ENCODE results near the gene TMPRSS4. TPM values are rescaled to one million over a fixed set of nuclear protein-coding genes. Genes with fewer than 3 reads are reported as not detected.

The TMPRSS4 gene
- total RNA-seq, 1 experiment from 2014 or later = not detected

DNA sequence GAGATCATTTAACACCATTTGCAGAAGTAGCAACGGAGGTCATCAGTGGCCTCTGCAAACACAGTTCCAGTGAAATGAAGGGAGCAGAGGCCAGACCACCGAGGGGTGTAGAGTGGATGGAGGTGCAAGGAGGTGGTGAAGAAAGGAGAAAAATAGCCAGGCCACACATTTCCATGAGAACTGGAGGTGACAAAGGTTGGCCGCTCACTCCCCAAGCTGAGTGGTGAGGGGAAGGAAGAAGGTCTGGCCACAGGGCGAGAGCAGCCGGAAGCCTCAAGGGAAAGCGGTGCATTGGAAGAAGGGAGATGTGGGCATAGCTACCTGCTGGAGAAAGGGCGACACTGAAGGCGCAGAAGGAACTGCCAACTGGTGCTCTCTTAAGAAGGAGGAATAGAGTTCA, 20.1 kb upstream of the TMPRSS4 start:
- no peak for DNase-seq (ENCODE audit: low spot score)
- no TSS peak for BruUV-seq (replicated peaks)
- ChIA-PET POLR2A (ENCODE audit: low non-redundant PET) (no interaction called here), CTCF (no interaction called here)
- intact Hi-C loops (cut with micrococcal nuclease; ENCODE audit: unreplicated experiment) = loop anchor here (10.0 kb wide), 1 partner anchor 632 kb away; no protein-coding TSS in a partner anchor
- Histone ChIP-seq H3K4me3 (ENCODE audit: low read depth, low read length, poor library complexity, severe bottlenecking) (no peak overlapping the region), H3K4me1 (ENCODE audit: insufficient read depth, low read length, poor library complexity, severe bottlenecking) (no peaks in the 10 kb centered on the region), H3K27me3 (replicated peaks; ENCODE audit: insufficient read depth, low read depth, low read length, poor library complexity) (peaks cover 28% of the 10 kb centered on the region), H3K9me3 (ENCODE audit: low read depth, low read length, poor library complexity, severe bottlenecking) (no peaks in the 10 kb centered on the region), H3K36me3 (ENCODE audit: insufficient read depth, low read length, poor library complexity, severe bottlenecking) (no peaks in the 10 kb centered on the region), H3K27ac (ENCODE audit: low read depth, low read length, poor library complexity, severe bottlenecking) (no peak overlapping the region)
- TF ChIP-seq, protein P1, sequence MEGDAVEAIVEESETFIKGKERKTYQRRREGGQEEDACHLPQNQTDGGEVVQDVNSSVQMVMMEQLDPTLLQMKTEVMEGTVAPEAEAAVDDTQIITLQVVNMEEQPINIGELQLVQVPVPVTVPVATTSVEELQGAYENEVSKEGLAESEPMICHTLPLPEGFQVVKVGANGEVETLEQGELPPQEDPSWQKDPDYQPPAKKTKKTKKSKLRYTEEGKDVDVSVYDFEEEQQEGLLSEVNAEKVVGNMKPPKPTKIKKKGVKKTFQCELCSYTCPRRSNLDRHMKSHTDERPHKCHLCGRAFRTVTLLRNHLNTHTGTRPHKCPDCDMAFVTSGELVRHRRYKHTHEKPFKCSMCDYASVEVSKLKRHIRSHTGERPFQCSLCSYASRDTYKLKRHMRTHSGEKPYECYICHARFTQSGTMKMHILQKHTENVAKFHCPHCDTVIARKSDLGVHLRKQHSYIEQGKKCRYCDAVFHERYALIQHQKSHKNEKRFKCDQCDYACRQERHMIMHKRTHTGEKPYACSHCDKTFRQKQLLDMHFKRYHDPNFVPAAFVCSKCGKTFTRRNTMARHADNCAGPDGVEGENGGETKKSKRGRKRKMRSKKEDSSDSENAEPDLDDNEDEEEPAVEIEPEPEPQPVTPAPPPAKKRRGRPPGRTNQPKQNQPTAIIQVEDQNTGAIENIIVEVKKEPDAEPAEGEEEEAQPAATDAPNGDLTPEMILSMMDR (conservative IDR thresholded peaks at IDR 0.05; ENCODE audit: low read depth, low read length) = no peak
- no peak for TF ChIP-seq EZH2 (IDR thresholded peaks at IDR 0.05; ENCODE audit: borderline replicate concordance, low read depth, low read length, poor library complexity, severe bottlenecking)

DNA sequence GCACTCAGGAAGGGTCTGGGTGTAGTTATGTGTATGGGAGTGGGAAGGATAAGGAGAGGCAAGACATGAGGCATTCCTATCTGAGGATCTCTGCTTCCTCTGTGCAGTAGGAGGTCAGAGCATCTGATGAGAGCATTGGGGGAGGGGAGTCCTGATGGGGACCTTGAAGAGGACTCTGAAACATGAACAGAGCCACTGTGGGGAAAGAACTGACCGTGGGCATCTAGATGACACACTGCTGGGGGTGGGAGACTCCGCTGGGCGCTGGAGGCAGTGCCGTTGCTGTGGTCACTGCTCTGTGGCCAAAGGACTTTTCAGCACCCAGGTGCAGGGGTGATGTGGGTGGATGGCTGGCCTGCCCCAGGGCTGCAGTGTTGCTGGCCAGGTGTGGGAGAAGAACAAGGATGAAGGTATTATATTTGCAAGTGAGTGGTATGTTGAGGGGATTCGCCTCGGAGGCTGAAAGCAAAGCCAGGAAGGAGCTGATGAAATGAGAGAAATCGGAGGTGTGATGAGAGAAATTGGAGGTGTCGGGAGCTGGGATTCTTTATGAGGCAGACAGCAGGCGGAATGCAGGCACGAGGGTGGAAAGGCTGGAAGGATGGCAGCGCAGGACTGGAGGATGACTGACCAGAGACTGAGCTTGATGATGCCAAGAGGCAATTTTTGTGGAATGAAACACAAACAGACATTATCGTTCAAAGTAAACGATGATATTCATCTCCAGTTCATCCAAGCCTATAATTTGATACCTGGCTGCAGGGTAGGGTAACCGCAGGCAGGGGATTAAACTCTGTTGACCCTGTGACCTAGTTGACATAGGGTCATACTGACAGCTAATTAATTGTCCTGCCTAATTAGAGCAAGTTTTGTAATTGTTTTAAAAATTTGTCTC, 19.4 kb upstream of the TMPRSS4 start:
- POLR2A ChIA-PET (ENCODE audit: low non-redundant PET) = no interaction called here
- Histone ChIP-seq H3K27ac (ENCODE audit: low read depth, low read length, poor library complexity, severe bottlenecking) (no peak overlapping the region), H3K27me3 (replicated peaks; ENCODE audit: insufficient read depth, low read depth, low read length, poor library complexity) (peaks cover 28% of the 10 kb centered on the region), H3K4me1 (ENCODE audit: insufficient read depth, low read length, poor library complexity, severe bottlenecking) (no peaks in the 10 kb centered on the region), H3K36me3 (ENCODE audit: insufficient read depth, low read length, poor library complexity, severe bottlenecking) (no peaks in the 10 kb centered on the region), H3K4me3 (ENCODE audit: low read depth, low read length, poor library complexity, severe bottlenecking) (no peak overlapping the region), H3K9me3 (ENCODE audit: low read depth, low read length, poor library complexity, severe bottlenecking) (no peaks in the 10 kb centered on the region)
- intact Hi-C loops (cut with micrococcal nuclease; ENCODE audit: unreplicated experiment) = loop anchor here (10.0 kb wide), 1 partner anchor 633 kb away; no protein-coding TSS in a partner anchor
- no peak for DNase-seq (ENCODE audit: low spot score)
- CTCF ChIA-PET = interaction anchor here (0.5 kb wide), 1 partner anchor 9 kb away, joined by 13 read pairs; no protein-coding TSS in a partner anchor
- no peak for TF ChIP-seq EZH2 (IDR thresholded peaks at IDR 0.05; ENCODE audit: borderline replicate concordance, low read depth, low read length, poor library complexity, severe bottlenecking)
- TF ChIP-seq, protein P1 (conservative IDR thresholded peaks at IDR 0.05; ENCODE audit: low read depth, low read length) = no peak
- no TSS peak for BruUV-seq (replicated peaks)

DNA sequence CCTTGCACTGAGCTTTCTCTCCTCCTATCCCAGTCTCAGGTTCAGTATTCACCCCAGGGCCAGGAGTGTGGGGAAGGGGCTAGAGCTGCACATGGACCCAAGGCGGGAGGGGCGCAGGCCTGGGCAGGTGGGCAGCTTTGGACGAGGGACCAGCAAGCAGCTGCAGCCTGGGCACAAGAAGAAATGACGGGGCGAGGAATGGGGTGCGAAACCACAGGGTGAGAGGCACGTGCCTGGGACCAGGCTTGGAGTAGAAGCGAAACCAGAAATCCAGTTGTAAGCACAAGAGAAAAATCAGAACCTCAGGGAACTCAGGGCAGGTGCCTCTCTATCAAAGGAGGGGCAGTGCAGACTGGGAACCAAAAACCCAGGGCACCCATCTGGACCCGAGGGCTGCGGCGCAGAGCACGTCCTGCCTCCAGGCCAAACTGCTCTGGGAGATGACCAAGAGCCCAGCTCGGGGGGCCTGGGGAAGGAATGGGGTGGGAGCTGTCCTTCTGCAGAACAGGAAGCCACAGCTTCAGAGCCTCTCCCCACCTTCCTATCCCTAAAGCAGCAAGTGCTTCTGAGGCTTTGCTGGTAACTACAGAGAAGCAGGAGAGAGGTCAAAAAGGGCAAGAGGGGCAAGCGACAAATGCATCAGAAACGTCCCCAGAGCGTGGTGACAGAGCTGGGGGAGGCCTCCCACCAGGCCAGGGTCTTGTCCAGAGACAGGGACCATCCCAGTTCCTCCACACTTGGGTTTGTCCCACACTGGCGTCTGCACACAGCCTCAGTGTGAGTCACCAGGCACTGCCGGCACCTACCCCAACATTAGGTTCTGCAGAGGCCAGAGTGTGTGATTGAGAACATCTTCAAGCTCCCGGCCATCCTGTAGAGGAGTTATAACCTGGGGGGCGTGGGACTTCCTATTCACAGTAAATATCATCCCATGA, 18.3 kb upstream of the TMPRSS4 start:
- POLR2A ChIA-PET (ENCODE audit: low non-redundant PET) = no interaction called here
- TF ChIP-seq, protein P1 (conservative IDR thresholded peaks at IDR 0.05; ENCODE audit: low read depth, low read length) = no peak
- TF ChIP-seq EZH2 (IDR thresholded peaks at IDR 0.05; ENCODE audit: borderline replicate concordance, low read depth, low read length, poor library complexity, severe bottlenecking) = no peak
- Histone ChIP-seq H3K27ac (ENCODE audit: low read depth, low read length, poor library complexity, severe bottlenecking) (no peak overlapping the region), H3K9me3 (ENCODE audit: low read depth, low read length, poor library complexity, severe bottlenecking) (no peaks in the 10 kb centered on the region), H3K36me3 (ENCODE audit: insufficient read depth, low read length, poor library complexity, severe bottlenecking) (no peaks in the 10 kb centered on the region), H3K4me1 (ENCODE audit: insufficient read depth, low read length, poor library complexity, severe bottlenecking) (no peaks in the 10 kb centered on the region), H3K4me3 (ENCODE audit: low read depth, low read length, poor library complexity, severe bottlenecking) (no peak overlapping the region), H3K27me3 (replicated peaks; ENCODE audit: insufficient read depth, low read depth, low read length, poor library complexity) (peaks cover 28% of the 10 kb centered on the region)
- CTCF ChIA-PET = interaction anchor here (0.5 kb wide), 1 partner anchor 10 kb away, joined by 13 read pairs; no protein-coding TSS in a partner anchor
- intact Hi-C loops (cut with micrococcal nuclease; ENCODE audit: unreplicated experiment) = loop anchor here (10.0 kb wide), 1 partner anchor 634 kb away; no protein-coding TSS in a partner anchor
- BruUV-seq (replicated peaks) = no TSS peak
- no peak for DNase-seq (ENCODE audit: low spot score)
